T-cell (primary cell): ENCODE data around the gene HMGN3. TPM values are rescaled to one million over a fixed set of nuclear protein-coding genes. Genes with fewer than 3 reads are reported as not detected.

Source experiments
- ATAC-seq, 4 experiments: fragments of 200-7000 bp in 3 of 4; fragments of 150-1000 bp in 1 of 4; cut with Tn5 transposase; replicated peaks in 1 of 4; 1 replicate in 3 of 4; 2 replicates in 1 of 4; pipeline ENCODE4 v1.10.0; 2021; ENCODE audit warnings: moderate library complexity in 3 of 4, mild to moderate bottlenecking in 2 of 4, moderate number of reproducible peaks in 1 of 4
- CTCF ChIA-PET, 2 donors: fragments of 300-600 bp; sonication (Branson Sonifier 250); formaldehyde crosslinking; loops; one replicate each; lab custom pipeline; 2022; ENCODE audit warnings: antibody characterized with exemption in 2 of 2; lab: Charles Lee
- POLR2A ChIA-PET, 2 donors: fragments of 300-600 bp; sonication (Branson Sonifier 250); formaldehyde crosslinking; loops; one replicate each; lab custom pipeline; 2022; ENCODE audit warnings: antibody characterized with exemption in 2 of 2; lab: Charles Lee
- DNase-seq, 35 experiments: peaks; one replicate each; pipeline versions ENCODE4 v3.0.0 to v3.0.0-alpha.2; 2013 to 2023
- H3K27ac ChIP-seq: one replicate; pipeline ENCODE4 v1.5.1; 2013; ENCODE audit warnings: low read length
- H3K27me3 ChIP-seq, 2 experiments: replicated peaks in 1 of 2; 1 replicate in 1 of 2; 2 replicates in 1 of 2; pipeline versions ENCODE4 v1.6.1 to v1.7.0; 2013; ENCODE audit warnings: low read length in 1 of 2, mixed read lengths in 1 of 2; ENCODE audit not compliant: control insufficient read depth in 2 of 2, insufficient read depth in 2 of 2; ENCODE audit errors: extremely low read depth in 1 of 2
- H3K36me3 ChIP-seq, 2 donors: 1 replicate in 1 of 2; 2 replicates in 1 of 2; pipeline versions ENCODE4 v1.6.1 to v1.7.0; 2013; ENCODE audit warnings: low read length in 1 of 2; ENCODE audit not compliant: control insufficient read depth in 2 of 2, insufficient read depth in 1 of 2; ENCODE audit errors: extremely low read depth in 1 of 2
- H3K4me1 ChIP-seq, 2 experiments: 1 replicate in 1 of 2; 2 replicates in 1 of 2; pipeline versions ENCODE4 v1.6.1 to v1.7.0; 2013; ENCODE audit warnings: low read length in 2 of 2, mixed read lengths in 1 of 2; ENCODE audit not compliant: insufficient read depth in 2 of 2, control insufficient read depth in 1 of 2; ENCODE audit errors: extremely low read depth in 1 of 2
- H3K4me3 ChIP-seq, 2 donors: 1 replicate in 1 of 2; 2 replicates in 1 of 2; pipeline versions ENCODE4 v1.5.1 to v1.7.0; 2013; ENCODE audit warnings: mild to moderate bottlenecking in 2 of 2, low read length in 1 of 2, moderate library complexity in 1 of 2; ENCODE audit not compliant: control insufficient read depth in 1 of 2; ENCODE audit errors: extremely low read depth in 1 of 2
- H3K9me3 ChIP-seq: 2 replicates; pipeline ENCODE4 v1.7.0; 2013
- H3K27ac Mint-ChIP-seq, 2 donors: one replicate each; pipeline ENCODE4 v1.8.0; 2020 to 2021; ENCODE audit warnings: mild to moderate bottlenecking in 2 of 2, mixed read lengths in 2 of 2
- H3K27me3 Mint-ChIP-seq, 2 donors: one replicate each; pipeline ENCODE4 v1.8.0; 2021 to 2022; ENCODE audit warnings: mixed read lengths in 2 of 2
- H3K36me3 Mint-ChIP-seq: one replicate; pipeline ENCODE4 v1.8.0; 2021; ENCODE audit warnings: mixed read lengths
- H3K4me1 Mint-ChIP-seq, 3 donors: one replicate each; pipeline ENCODE4 v1.8.0; 2020 to 2022; ENCODE audit warnings: mixed read lengths in 3 of 3, mild to moderate bottlenecking in 1 of 3
- H3K4me3 Mint-ChIP-seq, 3 donors: one replicate each; pipeline ENCODE4 v1.8.0; 2020 to 2022; ENCODE audit warnings: mild to moderate bottlenecking in 3 of 3, mixed read lengths in 3 of 3, moderate library complexity in 3 of 3
- H3K9me3 Mint-ChIP-seq, 3 donors: one replicate each; pipeline ENCODE4 v1.8.0; 2020 to 2022; ENCODE audit warnings: mixed read lengths in 3 of 3
- WGBS: methylation state at CpG from one replicate; pipeline ENCODE4 v1.1.5; 2013; ENCODE audit warnings: missing lambda C conversion rate; ENCODE audit not compliant: insufficient coverage; 5-methylcytosine and 5-hydroxymethylcytosine counted together
- total RNA-seq, 35 experiments: library from RNA in 6 of 35; stranded (reverse) in 6 of 35; fragments of 120-200 nt in 1 of 35; gene quantifications; one replicate each; pipeline versions ENCODE4 v1.2.1 to v1.2.4 and lab custom pipeline; 2013 to 2026

The HMGN3 gene
- total RNA-seq, 5 donors from 2014 or later (not counting 1 experiment from before 2014, with no cell fraction given): 27.1 to 39.9 (median 35.8) TPM

DNA sequence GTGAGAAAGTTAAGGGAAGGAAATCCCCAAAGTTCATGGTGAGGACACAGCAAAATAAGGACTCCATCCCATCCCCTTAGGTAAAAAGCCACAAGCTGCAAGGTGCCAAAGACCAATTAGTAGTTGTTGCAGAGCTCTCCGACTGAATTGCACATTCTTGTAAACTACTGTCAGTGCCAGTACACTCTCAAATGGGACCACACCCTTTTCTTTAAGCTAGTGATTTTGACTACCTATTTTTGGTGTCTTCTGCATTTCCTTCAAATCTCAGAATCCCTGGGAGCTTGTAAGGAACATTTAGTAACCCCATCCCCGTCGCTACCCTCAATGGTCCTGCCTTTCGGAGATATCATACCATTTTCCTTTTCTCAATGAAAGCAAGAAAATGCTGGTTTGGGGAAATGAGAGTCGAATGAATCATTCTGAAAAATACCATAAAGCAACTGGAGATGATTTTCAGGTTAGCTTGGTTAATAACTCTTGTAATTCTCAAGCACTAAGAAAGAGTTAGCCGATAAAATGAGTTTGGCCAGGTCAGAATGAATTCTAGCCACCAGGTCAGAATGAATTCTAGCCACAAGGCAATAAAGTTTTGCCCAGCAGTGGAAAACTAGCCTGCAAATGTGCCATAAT, 5.2 kb upstream of the HMGN3 start:
- Histone ChIP-seq H3K9me3 (no peaks in the 10 kb centered on the region), H3K27ac (no peak overlapping the region), H3K27me3 (no peaks in the 10 kb centered on the region), H3K4me3 (no peak overlapping the region), H3K4me1 (no peaks in the 10 kb centered on the region), H3K36me3 (no peaks in the 10 kb centered on the region)
- DNase-seq (no peak), ATAC-seq (no peak)
- peaks cover 3% of the 10 kb centered on the region in 3 donors for H3K4me1 Mint-ChIP-seq
- H3K9me3 Mint-ChIP-seq: no peaks in the 10 kb centered on the region
- H3K36me3 Mint-ChIP-seq: no peaks in the 10 kb centered on the region
- CTCF ChIA-PET: interaction anchor here in 1 of 2 donors (0.6 to 0.7 kb wide), 2 partner anchors 63 to 163 kb away, joined by 3 to 4 read pairs; no protein-coding TSS in a partner anchor
- no peak overlapping the region for H3K4me3 Mint-ChIP-seq
- WGBS: 100% methylated on average over 1 of the region's 6 CpGs
- no peaks in the 10 kb centered on the region for H3K27me3 Mint-ChIP-seq
- POLR2A ChIA-PET: interaction anchor here in 1 of 2 donors (0.8 to 0.9 kb wide), 2 partner anchors 82 to 159 kb away, joined by 3 read pairs; no protein-coding TSS in a partner anchor
- H3K27ac Mint-ChIP-seq: no peak overlapping the region

DNA sequence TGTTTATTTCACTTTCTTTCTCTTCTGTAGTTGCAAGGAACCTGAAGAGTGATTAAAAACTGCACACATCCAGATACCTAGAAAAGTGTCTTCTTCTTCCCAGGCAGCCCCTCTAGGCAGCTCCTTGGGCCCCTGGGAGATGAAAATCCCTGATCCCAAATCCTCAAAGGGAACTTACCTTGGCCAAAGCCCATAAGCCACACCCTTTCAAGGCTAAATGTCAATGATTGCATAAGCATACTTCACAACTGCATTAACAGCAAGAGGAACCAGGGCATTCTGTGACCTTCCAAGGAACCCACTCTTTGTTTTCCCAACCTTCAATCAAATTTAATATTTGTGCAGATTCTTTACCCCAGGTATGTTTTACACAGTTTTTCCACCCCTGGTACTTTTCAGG, 4.4 kb upstream of the HMGN3 start:
- no peaks in the 10 kb centered on the region for H3K36me3 Mint-ChIP-seq
- Histone ChIP-seq H3K4me3 (no peak overlapping the region), H3K36me3 (no peaks in the 10 kb centered on the region), H3K27ac (no peak overlapping the region), H3K27me3 (no peaks in the 10 kb centered on the region), H3K9me3 (no peaks in the 10 kb centered on the region), H3K4me1 (no peaks in the 10 kb centered on the region)
- DNase-seq: no peak
- H3K4me1 Mint-ChIP-seq: peaks cover 3 to 4% (median 4%) of the 10 kb centered on the region in 3 donors
- ChIA-PET CTCF (interaction anchor here (0.7 kb wide), 2 partner anchors 163 to 402 kb away, joined by 4 read pairs; no protein-coding TSS in a partner anchor), POLR2A (interaction anchor here in 1 of 2 donors (0.9 kb wide), 1 partner anchor 158 kb away, joined by 3 read pairs; no protein-coding TSS in a partner anchor)
- H3K27me3 Mint-ChIP-seq: no peaks in the 10 kb centered on the region
- H3K9me3 Mint-ChIP-seq: no peaks in the 10 kb centered on the region
- ATAC-seq: no peak
- H3K4me3 Mint-ChIP-seq: no peak overlapping the region
- no peak overlapping the region for H3K27ac Mint-ChIP-seq

DNA sequence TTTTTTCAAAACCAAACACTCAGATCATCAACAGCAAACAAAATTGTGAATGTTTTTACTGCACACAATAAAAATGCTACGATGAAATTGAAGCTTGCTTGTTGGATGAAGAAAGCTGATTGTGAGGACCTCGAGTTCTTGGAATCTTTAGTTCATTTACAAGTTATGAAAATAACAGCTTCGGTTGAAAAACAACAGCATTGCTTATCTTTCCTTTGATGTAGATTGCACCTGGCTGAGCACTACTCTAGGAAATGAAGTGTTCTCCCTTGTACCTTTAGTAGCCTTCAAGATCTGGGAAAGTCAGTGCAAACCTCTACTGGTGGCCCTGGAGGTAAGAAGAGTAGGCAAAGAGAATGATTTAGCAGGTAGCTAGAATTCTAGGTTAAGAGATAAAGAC, 2.2 kb upstream of the HMGN3 start:
- POLR2A ChIA-PET: no interaction called here
- peaks cover 18 to 20% (median 20%) of the 10 kb centered on the region in 3 donors for H3K4me1 Mint-ChIP-seq

DNA sequence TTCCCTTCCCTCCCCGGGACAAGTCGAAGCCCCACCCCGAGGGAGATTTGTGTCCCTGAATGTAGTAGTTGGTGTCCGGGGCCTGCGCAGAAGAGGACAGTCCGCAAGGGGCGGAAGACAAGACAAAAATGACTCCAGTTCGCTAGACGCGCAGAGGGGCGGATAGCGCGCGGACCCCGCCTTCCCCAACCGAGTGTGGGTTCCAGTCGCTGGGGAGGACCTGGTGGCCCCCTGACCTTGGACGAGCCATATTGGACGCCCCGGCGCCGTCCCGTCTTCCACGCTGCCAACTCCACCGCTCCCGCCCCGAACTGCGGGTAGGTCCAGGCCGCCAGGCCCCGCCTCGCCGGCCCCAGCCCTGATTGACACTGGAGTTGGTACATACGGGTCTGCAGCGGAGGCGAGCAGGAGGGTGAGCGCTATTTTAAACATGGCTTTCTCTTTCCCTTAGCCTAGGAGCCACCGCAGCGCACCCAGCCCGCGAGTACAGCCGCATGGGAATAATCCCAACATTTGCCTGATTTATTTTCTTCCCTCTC, 802 bp downstream of the HMGN3 start:
- peak overlapping the region; percentile 93 to 97 (median 95) for H3K4me3 Mint-ChIP-seq
- ChIA-PET CTCF (no interaction called here), POLR2A (no interaction called here)
- WGBS: under 1% methylated on average over 38 of the region's 41 CpGs
- Histone ChIP-seq H3K36me3 (no peaks in the 10 kb centered on the region), H3K4me3 (peak overlapping the region; percentile 96 to 99), H3K4me1 (peaks cover 4 to 5% of the 10 kb centered on the region in 2 experiments), H3K27ac (peak overlapping the region; percentile 74), H3K27me3 (no peaks in the 10 kb centered on the region), H3K9me3 (no peaks in the 10 kb centered on the region)
- H3K27me3 Mint-ChIP-seq: no peaks in the 10 kb centered on the region
- no peaks in the 10 kb centered on the region for H3K9me3 Mint-ChIP-seq
- H3K4me1 Mint-ChIP-seq: peaks cover 24 to 32% (median 25%) of the 10 kb centered on the region in 3 donors
- ATAC-seq (peak; percentile 43 to 61 (median 53)), DNase-seq (peak; percentile 24 to 72 (median 51))
- peaks cover 3% of the 10 kb centered on the region for H3K36me3 Mint-ChIP-seq
- H3K27ac Mint-ChIP-seq: peak overlapping the region; percentile 85 to 87

More for the DNA sequence above, 2.2 kb upstream of the HMGN3 start:
- CTCF ChIA-PET: no interaction called here
- no peaks in the 10 kb centered on the region for H3K27me3 ChIP-seq
- Mint-ChIP-seq H3K9me3 (no peaks in the 10 kb centered on the region), H3K27ac (no peak overlapping the region), H3K4me3 (no peak overlapping the region), H3K36me3 (no peaks in the 10 kb centered on the region), H3K27me3 (no peaks in the 10 kb centered on the region)
- DNase-seq: no peak
- no peaks in the 10 kb centered on the region for H3K36me3 ChIP-seq
- no CpG with 5 or more reads among the region's 3 CpGs for WGBS
- peaks cover 4 to 5% of the 10 kb centered on the region in 2 experiments for H3K4me1 ChIP-seq
- no peaks in the 10 kb centered on the region for H3K9me3 ChIP-seq
- no peak for ATAC-seq
- H3K27ac ChIP-seq: no peak overlapping the region
- H3K4me3 ChIP-seq: no peak overlapping the region

DNA sequence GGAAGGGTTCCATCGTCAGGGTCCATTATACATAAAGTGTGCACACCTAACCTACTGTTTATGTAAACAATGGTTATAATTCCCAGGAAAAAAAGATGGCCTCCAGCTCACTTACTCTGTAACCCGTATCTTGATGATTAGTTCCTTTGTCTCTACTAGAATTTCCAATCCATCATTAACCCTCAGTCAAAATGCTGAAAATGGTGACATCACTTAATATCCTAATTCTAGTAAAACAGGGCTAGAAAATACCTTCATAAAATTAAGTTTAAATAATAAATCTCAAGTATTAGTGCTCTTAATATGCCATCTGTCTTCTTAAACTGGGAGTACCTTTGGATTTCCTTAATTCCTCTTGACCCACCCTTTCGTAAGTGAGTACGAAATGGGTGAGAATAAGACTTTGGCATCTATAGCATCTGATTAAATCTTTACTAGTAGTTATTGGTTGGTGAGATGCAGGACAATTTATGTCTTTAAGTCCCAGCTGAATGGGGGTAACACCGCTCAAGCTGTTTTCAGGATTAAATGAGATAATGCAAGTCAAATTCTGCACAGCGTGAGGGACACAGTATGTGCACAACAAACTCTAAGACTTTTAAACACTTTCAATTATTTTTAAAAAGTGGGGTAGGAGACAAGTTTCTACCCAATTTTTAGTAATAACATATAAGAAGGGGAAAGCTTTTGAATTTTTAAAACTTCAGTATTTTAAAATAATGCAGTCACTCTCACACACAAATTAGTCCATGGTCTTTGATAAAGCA, 1.6 kb downstream of the HMGN3 start:
- Histone ChIP-seq H3K9me3 (no peaks in the 10 kb centered on the region), H3K4me3 (peak overlapping the region; percentile 96 to 99), H3K27ac (peak overlapping the region; percentile 74), H3K4me1 (peaks cover 4 to 5% of the 10 kb centered on the region in 2 experiments), H3K27me3 (no peaks in the 10 kb centered on the region), H3K36me3 (no peaks in the 10 kb centered on the region)
- no peaks in the 10 kb centered on the region for H3K27me3 Mint-ChIP-seq
- peaks cover 25 to 35% (median 32%) of the 10 kb centered on the region in 3 donors for H3K4me1 Mint-ChIP-seq
- DNase-seq (no peak), ATAC-seq (no peak)
- H3K27ac Mint-ChIP-seq: peak overlapping the region; percentile 85 to 87
- CTCF ChIA-PET: no interaction called here
- POLR2A ChIA-PET: no interaction called here
- H3K36me3 Mint-ChIP-seq: peaks cover 3% of the 10 kb centered on the region
- no peaks in the 10 kb centered on the region for H3K9me3 Mint-ChIP-seq
- peak overlapping the region; percentile 93 to 97 (median 95) for H3K4me3 Mint-ChIP-seq
- whole genome bisulfite sequencing: no CpG with 5 or more reads among the region's 6 CpGs

DNA sequence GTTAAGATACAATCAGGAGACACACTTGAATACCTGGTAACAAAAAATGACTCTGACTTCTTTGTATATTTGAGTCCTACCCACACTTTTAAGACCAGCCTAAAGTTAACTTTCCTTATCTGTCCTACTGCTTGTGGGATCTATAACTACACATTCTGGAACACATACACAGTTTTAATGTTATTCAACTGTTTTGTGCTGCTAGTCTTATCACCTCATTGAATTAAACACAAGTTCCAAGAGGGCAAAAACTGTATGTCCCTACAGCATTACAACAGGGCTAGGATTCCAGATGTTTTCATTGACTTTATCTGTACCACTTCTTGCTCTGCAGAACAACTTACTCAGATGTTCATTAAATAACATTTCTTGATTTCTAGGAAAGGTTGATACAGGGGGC, 2.8 kb downstream of the HMGN3 start:
- Histone ChIP-seq H3K4me1 (peaks cover 4 to 5% of the 10 kb centered on the region in 2 experiments), H3K9me3 (no peaks in the 10 kb centered on the region), H3K27me3 (no peaks in the 10 kb centered on the region), H3K4me3 (no peak overlapping the region), H3K36me3 (no peaks in the 10 kb centered on the region), H3K27ac (no peak overlapping the region)
- peak overlapping the region in 1 of 3 donors; percentile 28 for H3K4me3 Mint-ChIP-seq
- H3K27ac Mint-ChIP-seq: no peak overlapping the region
- H3K4me1 Mint-ChIP-seq: peaks cover 29 to 40% (median 38%) of the 10 kb centered on the region in 3 donors
- no peaks in the 10 kb centered on the region for H3K9me3 Mint-ChIP-seq
- POLR2A ChIA-PET: no interaction called here
- DNase-seq (no peak), ATAC-seq (no peak)
- CTCF ChIA-PET: interaction anchor here in 1 of 2 donors (0.5 kb wide), 1 partner anchor 156 kb away, joined by 3 read pairs; no protein-coding TSS in a partner anchor
- peaks cover 7% of the 10 kb centered on the region for H3K36me3 Mint-ChIP-seq
- H3K27me3 Mint-ChIP-seq: no peaks in the 10 kb centered on the region
